ENCODE measurements around the gene MYO1G. TPM values are rescaled to one million over a fixed set of nuclear protein-coding genes. Genes with fewer than 3 reads are reported as not detected.

MYO1G gene
- total and polyA plus RNA-seq, 9 of the 15 experiments (the other 6 are each of a cell fraction or from before 2014, with no cell fraction given): 0.03 to 0.62 (median 0.13) TPM; not detected in 1

- TF ChIP-seq, protein P1, sequence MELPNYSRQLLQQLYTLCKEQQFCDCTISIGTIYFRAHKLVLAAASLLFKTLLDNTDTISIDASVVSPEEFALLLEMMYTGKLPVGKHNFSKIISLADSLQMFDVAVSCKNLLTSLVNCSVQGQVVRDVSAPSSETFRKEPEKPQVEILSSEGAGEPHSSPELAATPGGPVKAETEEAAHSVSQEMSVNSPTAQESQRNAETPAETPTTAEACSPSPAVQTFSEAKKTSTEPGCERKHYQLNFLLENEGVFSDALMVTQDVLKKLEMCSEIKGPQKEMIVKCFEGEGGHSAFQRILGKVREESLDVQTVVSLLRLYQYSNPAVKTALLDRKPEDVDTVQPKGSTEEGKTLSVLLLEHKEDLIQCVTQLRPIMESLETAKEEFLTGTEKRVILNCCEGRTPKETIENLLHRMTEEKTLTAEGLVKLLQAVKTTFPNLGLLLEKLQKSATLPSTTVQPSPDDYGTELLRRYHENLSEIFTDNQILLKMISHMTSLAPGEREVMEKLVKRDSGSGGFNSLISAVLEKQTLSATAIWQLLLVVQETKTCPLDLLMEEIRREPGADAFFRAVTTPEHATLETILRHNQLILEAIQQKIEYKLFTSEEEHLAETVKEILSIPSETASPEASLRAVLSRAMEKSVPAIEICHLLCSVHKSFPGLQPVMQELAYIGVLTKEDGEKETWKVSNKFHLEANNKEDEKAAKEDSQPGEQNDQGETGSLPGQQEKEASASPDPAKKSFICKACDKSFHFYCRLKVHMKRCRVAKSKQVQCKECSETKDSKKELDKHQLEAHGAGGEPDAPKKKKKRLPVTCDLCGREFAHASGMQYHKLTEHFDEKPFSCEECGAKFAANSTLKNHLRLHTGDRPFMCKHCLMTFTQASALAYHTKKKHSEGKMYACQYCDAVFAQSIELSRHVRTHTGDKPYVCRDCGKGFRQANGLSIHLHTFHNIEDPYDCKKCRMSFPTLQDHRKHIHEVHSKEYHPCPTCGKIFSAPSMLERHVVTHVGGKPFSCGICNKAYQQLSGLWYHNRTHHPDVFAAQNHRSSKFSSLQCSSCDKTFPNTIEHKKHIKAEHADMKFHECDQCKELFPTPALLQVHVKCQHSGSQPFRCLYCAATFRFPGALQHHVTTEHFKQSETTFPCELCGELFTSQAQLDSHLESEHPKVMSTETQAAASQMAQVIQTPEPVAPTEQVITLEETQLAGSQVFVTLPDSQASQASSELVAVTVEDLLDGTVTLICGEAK (IDR thresholded peaks at IDR 0.05): peak; percentile 96
- TF ChIP-seq, protein P1 (CRISPR knock-in tag; IDR thresholded peaks at IDR 0.05): peak; percentile 91
- no peak for TF ChIP-seq PCBP1 (IDR thresholded peaks at IDR 0.05; ENCODE audit: low read depth, low read length, poor library complexity, severe bottlenecking)
- no peak for TF ChIP-seq ZNF431 (CRISPR knock-in tag; IDR thresholded peaks at IDR 0.05)
- TF ChIP-seq NR1H2 (CRISPR knock-in tag; IDR thresholded peaks at IDR 0.05): no peak
- TF ChIP-seq, protein P2, sequence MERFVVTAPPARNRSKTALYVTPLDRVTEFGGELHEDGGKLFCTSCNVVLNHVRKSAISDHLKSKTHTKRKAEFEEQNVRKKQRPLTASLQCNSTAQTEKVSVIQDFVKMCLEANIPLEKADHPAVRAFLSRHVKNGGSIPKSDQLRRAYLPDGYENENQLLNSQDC (CRISPR knock-in tag; IDR thresholded peaks at IDR 0.05): no peak
- TF ChIP-seq ZNF79 (CRISPR knock-in tag; IDR thresholded peaks at IDR 0.05; ENCODE audit: low read depth): no peak
- TF ChIP-seq, protein P3, sequence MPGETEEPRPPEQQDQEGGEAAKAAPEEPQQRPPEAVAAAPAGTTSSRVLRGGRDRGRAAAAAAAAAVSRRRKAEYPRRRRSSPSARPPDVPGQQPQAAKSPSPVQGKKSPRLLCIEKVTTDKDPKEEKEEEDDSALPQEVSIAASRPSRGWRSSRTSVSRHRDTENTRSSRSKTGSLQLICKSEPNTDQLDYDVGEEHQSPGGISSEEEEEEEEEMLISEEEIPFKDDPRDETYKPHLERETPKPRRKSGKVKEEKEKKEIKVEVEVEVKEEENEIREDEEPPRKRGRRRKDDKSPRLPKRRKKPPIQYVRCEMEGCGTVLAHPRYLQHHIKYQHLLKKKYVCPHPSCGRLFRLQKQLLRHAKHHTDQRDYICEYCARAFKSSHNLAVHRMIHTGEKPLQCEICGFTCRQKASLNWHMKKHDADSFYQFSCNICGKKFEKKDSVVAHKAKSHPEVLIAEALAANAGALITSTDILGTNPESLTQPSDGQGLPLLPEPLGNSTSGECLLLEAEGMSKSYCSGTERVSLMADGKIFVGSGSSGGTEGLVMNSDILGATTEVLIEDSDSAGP (CRISPR knock-in tag; IDR thresholded peaks at IDR 0.05): no peak
- no peak for TF ChIP-seq TRIM28 (IDR thresholded peaks at IDR 0.05)
- TF ChIP-seq ZNF57 (CRISPR knock-in tag; IDR thresholded peaks at IDR 0.05): no peak
- no peak for TF ChIP-seq EWSR1 (IDR thresholded peaks at IDR 0.05; ENCODE audit: borderline replicate concordance, low read depth, partially characterized antibody)
- no peak for TF ChIP-seq CHD2 (IDR thresholded peaks at IDR 0.05; ENCODE audit: low read depth, low read length)
Measured at GRCh38 chr7:44920119-44920518, 58.7 kb downstream of the MYO1G start (continued).
